ENCODE measurements around the gene IFIT3.
"Not testable (repeated sequence)": the region's sequence is repeated elsewhere in the genome, so short reads cannot be mapped to it uniquely, and the experiment has no call there.

Gene IFIT3

DNA sequence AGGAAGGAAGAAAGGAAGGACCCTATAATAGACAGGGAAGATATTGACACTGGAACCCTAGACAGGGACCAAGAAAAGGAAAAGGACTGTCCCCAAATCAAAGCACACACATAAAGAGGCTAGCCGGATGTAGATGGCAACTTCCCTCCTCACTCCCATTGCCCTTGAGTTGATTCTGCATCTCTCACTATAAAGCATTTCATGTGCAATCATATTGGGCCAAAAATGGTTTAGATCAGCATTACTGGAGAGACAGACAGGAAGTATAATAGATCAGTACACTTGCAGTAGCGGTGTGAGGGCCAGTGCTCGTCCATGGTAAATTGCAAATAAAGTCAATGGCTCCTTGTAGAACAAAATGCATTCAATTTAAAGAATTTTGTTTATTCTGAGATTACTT, 8.4 kb downstream of the IFIT3 start:
- no peak for DNase-seq (ENCODE audit: low spot score)

- DNase-seq (ENCODE audit: low spot score): no peak
Measured at GRCh38 chr10:89337484-89337883, 9.7 kb downstream of the IFIT3 start.

GRCh38 chr10:89338713-89339112, 10.9 kb downstream of the IFIT3 start:
- DNase-seq (ENCODE audit: low spot score): no peak

GRCh38 chr10:89339875-89340274, 12.1 kb downstream of the IFIT3 start:
- DNase-seq (ENCODE audit: low spot score): no peak

GRCh38 chr10:89341649-89342048, 13.9 kb downstream of the IFIT3 start:
- DNase-seq (ENCODE audit: low spot score): no peak

DNA sequence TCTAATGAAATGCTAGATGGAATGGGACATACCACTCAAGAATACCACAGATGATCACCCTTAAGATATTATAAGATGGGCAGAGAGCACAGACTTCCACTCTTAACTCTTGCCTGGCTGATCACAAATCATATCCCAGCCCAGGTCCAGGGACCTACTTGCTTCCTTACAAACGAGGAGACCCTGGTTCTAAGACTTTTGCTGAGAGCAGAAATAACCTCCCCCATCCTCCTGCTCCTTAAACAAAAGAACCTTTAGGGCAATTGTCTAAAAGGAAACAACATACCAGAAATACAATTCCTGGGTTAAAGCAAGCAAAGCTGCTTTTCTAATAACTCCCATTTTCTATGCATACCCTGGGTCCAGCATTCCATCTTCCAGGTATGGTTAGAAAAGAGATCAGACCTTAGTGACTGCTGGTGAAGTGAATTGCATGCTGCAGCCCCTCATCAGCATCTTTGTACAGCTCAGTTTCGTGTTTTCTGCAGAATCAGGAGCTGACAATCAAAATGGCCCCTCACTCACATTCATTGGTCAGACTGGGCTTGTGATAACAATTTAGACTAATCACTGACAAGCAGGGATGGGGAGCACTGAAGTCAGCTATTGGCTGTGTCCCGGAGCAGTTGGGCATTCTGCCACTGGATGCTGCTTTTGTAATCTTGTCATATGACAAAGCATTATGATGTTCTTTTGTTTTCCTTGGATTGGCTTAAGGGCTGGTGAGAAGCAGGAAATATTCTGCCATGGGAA, 14.6 kb downstream of the IFIT3 start:
- DNase-seq (ENCODE audit: low spot score): peak; percentile 62

- no peak for DNase-seq (ENCODE audit: low spot score)
Measured at GRCh38 chr10:89343089-89343767, 15.4 kb downstream of the IFIT3 start.

GRCh38 chr10:89344156-89344555, 16.4 kb downstream of the IFIT3 start:
- DNase-seq (ENCODE audit: low spot score): no peak

- no peak for DNase-seq (ENCODE audit: low spot score)
Measured at GRCh38 chr10:89345367-89346000, 17.7 kb downstream of the IFIT3 start.

- no peak for DNase-seq (ENCODE audit: low spot score)
Measured at GRCh38 chr10:89346405-89347254, 18.8 kb downstream of the IFIT3 start.

GRCh38 chr10:89347701-89348457, 20.1 kb downstream of the IFIT3 start:
- DNase-seq (ENCODE audit: low spot score): no peak

DNA sequence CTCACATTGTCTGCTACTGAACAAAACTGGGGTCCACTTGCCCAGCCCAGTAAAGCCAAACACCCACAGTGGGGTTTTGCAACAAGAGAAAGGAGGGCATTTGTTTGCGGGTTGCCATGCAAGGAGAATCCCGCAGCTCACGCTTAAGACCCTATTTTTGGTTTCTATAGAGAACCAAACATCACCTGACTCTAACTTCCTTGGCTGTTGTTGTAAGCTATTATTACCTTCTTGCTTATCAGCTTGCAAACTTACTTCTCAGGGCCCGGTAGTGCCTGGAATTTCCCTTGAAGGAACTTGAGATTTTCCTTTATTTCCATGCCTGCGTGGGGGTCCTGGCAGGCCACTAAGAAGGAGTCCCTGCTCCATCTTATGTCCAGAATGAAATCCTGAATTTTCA, 20.7 kb downstream of the IFIT3 start:
- DNase-seq (ENCODE audit: low spot score): no peak

DNA sequence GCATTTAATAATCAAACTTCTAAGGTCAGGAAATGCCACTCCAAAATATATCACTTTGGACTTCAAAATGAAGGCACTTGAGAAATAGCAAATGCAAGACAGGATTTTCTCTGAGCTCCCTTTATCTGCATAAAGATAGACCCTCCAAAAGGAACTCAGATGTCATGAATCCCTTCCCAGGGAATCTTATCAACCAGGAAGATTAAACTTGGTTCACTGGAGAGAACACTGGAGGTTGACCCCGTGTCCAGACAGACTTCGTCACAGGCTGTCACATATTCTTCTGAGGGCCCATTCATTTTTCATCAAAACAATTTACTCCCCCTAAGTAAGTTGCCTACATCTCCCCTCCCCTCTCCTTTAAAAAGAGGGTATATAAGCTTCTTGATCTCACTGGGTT, 21.2 kb downstream of the IFIT3 start:
- DNase-seq (ENCODE audit: low spot score): no peak

DNA sequence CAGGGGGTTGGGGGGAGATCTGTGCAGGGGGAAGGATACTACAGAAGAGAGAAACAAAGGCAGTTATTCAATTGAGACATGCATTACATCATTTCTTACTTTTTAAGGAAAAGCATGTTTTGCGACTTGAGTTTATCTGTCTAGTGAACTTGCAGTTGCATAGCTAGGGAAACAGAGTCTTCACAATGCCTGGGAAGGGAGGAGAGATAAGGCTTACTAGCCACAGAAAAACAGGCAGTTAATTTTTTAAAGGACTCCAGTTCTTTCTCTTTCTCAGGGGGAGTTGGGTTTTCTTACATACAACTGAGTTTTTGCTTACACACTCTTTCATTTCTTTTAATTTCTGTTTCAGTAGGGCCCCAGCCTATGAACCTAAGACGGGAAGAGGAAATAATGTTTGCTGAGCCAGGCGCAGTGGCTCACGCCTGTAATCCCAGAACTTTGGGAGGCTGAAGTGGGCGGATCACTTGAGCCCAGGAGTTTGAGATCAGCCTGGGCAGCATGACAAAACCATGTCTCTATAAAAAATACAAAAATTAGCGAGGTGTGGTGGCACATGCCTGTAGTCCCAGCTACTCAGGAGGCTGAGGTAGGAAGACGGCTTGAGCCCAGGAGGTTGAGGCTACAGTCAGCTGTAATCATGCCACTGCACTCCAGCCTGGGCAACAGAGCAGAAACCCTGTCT, 23.0 kb downstream of the IFIT3 start:
- DNase-seq (ENCODE audit: low spot score): not testable (repeated sequence)

DNA sequence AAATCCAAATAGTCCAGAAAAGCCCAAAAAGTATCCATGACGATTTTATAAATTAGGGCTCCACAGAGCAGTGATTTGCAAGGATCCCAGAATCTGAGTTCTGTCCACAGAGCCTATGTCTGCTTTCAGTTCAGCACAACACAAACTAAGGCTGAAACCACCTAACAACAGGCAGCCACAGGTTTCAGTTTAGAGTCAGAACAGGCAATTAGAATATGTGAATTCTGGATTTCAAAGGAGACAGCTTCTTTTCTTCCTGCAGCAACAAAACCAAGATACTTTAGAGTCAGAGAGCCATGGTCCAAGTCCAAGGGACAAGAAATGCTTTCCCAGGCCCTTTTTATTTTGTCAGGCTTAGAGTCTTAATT, 23.6 kb downstream of the IFIT3 start:
- no peak for DNase-seq (ENCODE audit: low spot score)

DNA sequence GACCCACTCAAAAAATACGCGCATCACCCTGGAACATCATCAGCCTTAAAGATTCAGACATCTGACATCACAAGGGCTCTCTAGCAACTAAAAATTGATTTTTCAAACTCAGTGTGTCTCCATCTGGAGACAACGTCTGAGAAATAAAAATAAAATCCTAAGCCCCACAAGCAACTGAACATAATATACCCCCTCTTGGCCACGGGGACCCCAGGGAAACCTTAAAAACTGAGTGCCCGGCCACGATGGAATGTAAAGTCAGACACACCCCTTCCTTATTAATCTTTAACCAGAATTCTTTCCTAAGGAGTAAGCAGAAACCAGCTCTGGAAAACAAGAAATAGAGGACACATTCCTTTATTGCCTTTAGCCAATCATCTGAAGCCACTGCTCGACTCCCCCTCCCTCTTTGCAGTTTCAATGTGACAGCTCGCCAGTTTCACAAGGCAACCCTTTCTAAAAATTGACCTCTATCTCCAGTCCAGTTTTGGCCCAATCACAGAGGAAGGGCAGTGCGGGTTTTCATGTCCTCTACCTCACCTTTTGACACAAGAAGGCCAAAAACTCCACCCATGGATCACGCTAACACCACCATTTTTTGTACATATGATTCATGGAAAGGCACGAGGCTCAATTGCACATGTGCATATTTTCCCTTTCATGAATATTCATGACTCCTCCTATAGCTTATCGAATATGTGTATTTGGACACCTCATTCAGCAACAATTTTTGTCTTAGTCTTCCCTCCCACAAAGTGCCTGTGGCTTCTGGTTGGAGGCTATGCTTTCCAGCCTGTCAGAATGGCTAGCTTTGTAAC, 24.2 kb downstream of the IFIT3 start:
- DNase-seq (ENCODE audit: low spot score): peak; percentile 81

GRCh38 chr10:89352802-89353201, 25.0 kb downstream of the IFIT3 start:
- no peak for DNase-seq (ENCODE audit: low spot score)

DNA sequence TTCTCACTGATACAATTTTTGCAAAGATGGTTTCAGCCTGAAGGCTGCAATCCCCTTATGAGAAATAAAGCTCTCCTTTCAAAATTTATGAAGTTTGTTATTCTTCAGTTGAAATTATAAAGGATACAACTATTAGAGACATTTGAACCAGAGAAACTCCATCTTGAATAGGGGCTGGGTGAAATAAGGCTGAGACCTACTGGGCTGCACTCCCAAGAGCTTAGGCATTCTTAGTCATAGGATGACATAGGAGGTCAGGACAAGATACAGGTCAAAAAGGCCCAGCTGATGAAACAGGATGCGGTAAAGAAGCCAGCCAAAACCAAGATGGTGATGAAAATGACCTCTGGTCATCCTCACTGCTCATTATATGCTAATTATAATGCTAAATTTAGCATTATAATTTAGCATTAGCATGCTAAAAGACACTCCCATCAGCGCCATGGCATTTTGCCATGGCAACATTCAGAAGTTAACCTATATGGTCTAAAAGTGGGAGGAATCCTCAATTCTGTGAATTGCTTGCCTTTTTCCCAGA, 27.7 kb downstream of the IFIT3 start:
- no peak for DNase-seq (ENCODE audit: low spot score)

GRCh38 chr10:89357096-89357495, 29.3 kb downstream of the IFIT3 start:
- DNase-seq (ENCODE audit: low spot score): no peak

- DNase-seq (ENCODE audit: low spot score): no peak
Measured at GRCh38 chr10:89357975-89358374, 30.2 kb downstream of the IFIT3 start.

Data from AG20443 (cell line).